HG03175 (cell line): Measurements from ENCODE around the gene KAZN.

Experiments used
- ATAC-seq: cut with Tn5 transposase; IDR thresholded peaks from one replicate; pipeline ENCODE4 v1.9.1; 2021; ENCODE audit warnings: mild to moderate bottlenecking, moderate library complexity; ENCODE audit not compliant: unreplicated experiment

KAZN gene

GRCh38 chr1:15158506-15159165 lies 560.2 kb downstream of the KAZN start:
- no peak for ATAC-seq

GRCh38 chr1:15159166-15159555 lies 560.7 kb downstream of the KAZN start:
- no peak for ATAC-seq

GRCh38 chr1:15160626-15161025 lies 562.1 kb downstream of the KAZN start:
- ATAC-seq = no peak

GRCh38 chr1:15167386-15167785 lies 568.9 kb downstream of the KAZN start:
- no peak for ATAC-seq
